Endothelial cell of umbilical vein (primary cell): ENCODE results near the gene AQP3. TPM values are rescaled to one million over a fixed set of nuclear protein-coding genes. Genes with fewer than 3 reads are reported as not detected.

ENCODE experiments used
- BruUV-seq: library from RNA; stranded (reverse); fragments of 400-500 nt; replicated peaks from 2 replicates; lab custom pipeline; 2021; lab: Mats Ljungman, UMichigan
- CTCF ChIA-PET: fragments of 300-600, 350-600 bp; sonication (Branson Sonifier 250); formaldehyde crosslinking; loops from one replicate; lab custom pipeline; 2021; ENCODE audit warnings: antibody characterized with exemption, inconsistent platforms; lab: Charles Lee
- POLR2A ChIA-PET: fragments of 300-600, 350-600 bp; sonication (Branson Sonifier 250); formaldehyde crosslinking; loops from one replicate; lab custom pipeline; 2021; ENCODE audit warnings: antibody characterized with exemption, inconsistent platforms; lab: Charles Lee
- DNase-seq: peaks from one replicate; pipeline ENCODE4 v3.0.0-alpha.2; 2011; ENCODE audit warnings: low read depth, low spot score
- FAIRE-seq: peaks from 2 replicates; lab custom pipeline; 2011; peaks lifted over from hg19 to GRCh38; lab: Jason Lieb, UNC
- H2AFZ ChIP-seq: 2 replicates; pipeline ENCODE4 v1.6.0; 2012; ENCODE audit warnings: low read depth, low read length, control low read depth, inconsistent platforms
- H3K27ac ChIP-seq: 2 replicates; pipeline ENCODE4 v1.5.1; 2011; ENCODE audit warnings: low read depth, mild to moderate bottlenecking, control low read depth, low read length, moderate library complexity; ENCODE audit not compliant: insufficient read depth
- H3K27me3 ChIP-seq, 2 experiments: 2 replicates each; pipeline versions ENCODE4 v1.6.0 to v1.6.1; 2011; ENCODE audit warnings: low read length in 2 of 2, mixed read lengths in 1 of 2; ENCODE audit not compliant: control insufficient read depth in 2 of 2, insufficient read depth in 2 of 2
- H3K36me3 ChIP-seq, 2 experiments: 2 replicates in 1 of 2; 3 replicates in 1 of 2; pipeline ENCODE4 v1.5.1; 2011; ENCODE audit warnings: low read length in 2 of 2, mild to moderate bottlenecking in 1 of 2, moderate library complexity in 1 of 2; ENCODE audit not compliant: control insufficient read depth in 2 of 2, insufficient read depth in 2 of 2; ENCODE audit errors: extremely low read depth in 1 of 2
- H3K4me1 ChIP-seq: 3 replicates; pipeline ENCODE4 v1.5.1; 2011; ENCODE audit warnings: mild to moderate bottlenecking, low read length; ENCODE audit not compliant: control insufficient read depth, insufficient read depth; ENCODE audit errors: extremely low read depth
- H3K4me2 ChIP-seq: 2 replicates; pipeline ENCODE4 v1.6.1; 2011; ENCODE audit warnings: low read length, control low read depth, mixed read lengths; ENCODE audit not compliant: insufficient read depth
- H3K4me3 ChIP-seq, 3 experiments: fragments of 200-600 bp in 1 of 3; sonication (generic), shearing (Covaris generic) in 1 of 3; replicated peaks in 1 of 3; 2 replicates each; pipeline ENCODE4 v1.5.1; 2011 to 2016; ENCODE audit warnings: control low read depth in 3 of 3, low read length in 3 of 3, mild to moderate bottlenecking in 2 of 3, inconsistent platforms in 1 of 3, low read depth in 1 of 3, moderate library complexity in 1 of 3; ENCODE audit not compliant: insufficient read depth in 1 of 3
- H3K79me2 ChIP-seq: 2 replicates; pipeline ENCODE4 v1.6.0; 2012; ENCODE audit warnings: low read length, inconsistent platforms; ENCODE audit not compliant: control insufficient read depth, insufficient read depth
- H3K9ac ChIP-seq: replicated peaks from 2 replicates; pipeline ENCODE3; 2011; ENCODE audit warnings: low read length, control low read depth; ENCODE audit not compliant: insufficient read depth; ENCODE audit errors: extremely low read depth
- H3K9me1 ChIP-seq: replicated peaks from 3 replicates; pipeline ENCODE4 v1.6.0; 2011; ENCODE audit warnings: mild to moderate bottlenecking, low read length; ENCODE audit not compliant: control insufficient read depth, insufficient read depth; ENCODE audit errors: extremely low read depth
- H3K9me3 ChIP-seq: replicated peaks from 2 replicates; pipeline ENCODE4 v1.5.1; 2012; ENCODE audit warnings: low read length, inconsistent platforms; ENCODE audit not compliant: control insufficient read depth, insufficient read depth
- H4K20me1 ChIP-seq: replicated peaks from 2 replicates; pipeline ENCODE3; 2011; ENCODE audit warnings: mild to moderate bottlenecking, low read length; ENCODE audit not compliant: control insufficient read depth, insufficient read depth; ENCODE audit errors: extremely low read depth
- CTCF ChIP-seq, 2 donors: IDR thresholded peaks; 1 replicate in 1 of 2; 2 replicates in 1 of 2; pipeline ENCODE4 v1.5.1; 2011; ENCODE audit warnings: low read length in 2 of 2, mild to moderate bottlenecking in 2 of 2, moderate library complexity in 2 of 2, control low read depth in 1 of 2, inconsistent platforms in 1 of 2, low read depth in 1 of 2; ENCODE audit not compliant: insufficient read depth in 1 of 2; ENCODE audit errors: extremely low read depth in 1 of 2
- EZH2 ChIP-seq: IDR thresholded peaks from 2 replicates; pipeline ENCODE4 v1.6.1; 2012; ENCODE audit warnings: borderline replicate concordance, low read depth, mild to moderate bottlenecking, moderate library complexity, low read length, inconsistent platforms; ENCODE audit not compliant: severe bottlenecking
- FOS ChIP-seq: IDR thresholded peaks from 2 replicates; pipeline ENCODE4 v1.6.1; 2011; ENCODE audit warnings: mild to moderate bottlenecking, low read length, moderate library complexity, borderline replicate concordance; ENCODE audit not compliant: insufficient read depth
- GATA2 ChIP-seq: IDR thresholded peaks from 2 replicates; pipeline ENCODE4 v1.7.0; 2011; ENCODE audit warnings: low read depth, mild to moderate bottlenecking, moderate library complexity, mixed read lengths, low read length; ENCODE audit not compliant: insufficient read length, insufficient read depth
- JUN ChIP-seq: IDR thresholded peaks from 2 replicates; pipeline ENCODE4 v1.6.1; 2011; ENCODE audit warnings: borderline replicate concordance, low read depth; ENCODE audit not compliant: insufficient read length, insufficient read depth
- MAX ChIP-seq: IDR thresholded peaks from 2 replicates; pipeline ENCODE4 v1.6.1; 2011; ENCODE audit not compliant: insufficient read depth, insufficient read length
- MYC ChIP-seq: IDR thresholded peaks from one replicate; pipeline ENCODE4 v1.6.1; 2011; ENCODE audit warnings: mild to moderate bottlenecking, low read depth, low read length
- POLR2A ChIP-seq: IDR thresholded peaks from 2 replicates; pipeline ENCODE4 v1.6.1; 2012; ENCODE audit warnings: low read depth, mild to moderate bottlenecking, control low read depth, low read length
- POLR2AphosphoS5 ChIP-seq: IDR thresholded peaks from 2 replicates; pipeline ENCODE4 v1.6.1; 2012; ENCODE audit warnings: low read depth, mild to moderate bottlenecking, control low read depth, low read length, moderate library complexity; ENCODE audit not compliant: insufficient read depth
- dilution Hi-C: fragments of 300-500 bp; cut with MboI; formaldehyde crosslinking; loops from one replicate; pipeline ENCODE4 v1.15.0; 2019; ENCODE audit warnings: low sequenced_read_pairs; ENCODE audit not compliant: extremely low pct_ligation_motif_present
- intact Hi-C: fragments of 100-400 bp; cut with micrococcal nuclease; formaldehyde crosslinking; loops from one replicate; pipeline ENCODE4 v1.10.0; 2022
- polyA plus RNA-seq, 4 experiments: library from polyadenylated mRNA; depleted of rRNA in 3 of 4; stranded (reverse) in 3 of 4; unstranded in 1 of 4; fragments of >200 nt; gene quantifications; 2 replicates each; pipeline versions ENCODE4 v1.2.1 to v1.2.3, GENCODE V29; 2011 to 2012; ENCODE audit warnings: missing spikeins in 1 of 4
- total RNA-seq: library from RNA; stranded (reverse); gene quantifications from 2 replicates; pipeline ENCODE4 v1.2.3, GENCODE V29; 2021

Gene AQP3
- total and polyA plus RNA-seq, 2 donors (not counting 3 experiments of a cell fraction or from before 2014, with no cell fraction given) = 0.93 to 1.8 TPM

GRCh38 chr9:33472171-33472880, 24.9 kb upstream of the AQP3 start:
- intact Hi-C loops = loop anchor here (2.0 to 5.0 kb wide), 4 partner anchors 14 to 250 kb away; partner anchors contain the start of gene BAG1

More at GRCh38 chr9:33472171-33472880, 24.9 kb upstream of the AQP3 start:
- no peak overlapping the region for H3K9ac ChIP-seq
- ChIA-PET POLR2A (interaction anchor here (0.9 to 1.5 kb wide), 2 partner anchors 12 to 182 kb away, joined by 3 to 5 read pairs; partner anchors contain the start of gene NFX1), CTCF (interaction anchor here (0.7 to 5.1 kb wide), 5 partner anchors 8 to 185 kb away, joined by 3 to 49 read pairs (median 17); no protein-coding TSS in a partner anchor)
- no peak overlapping the region for H3K27ac ChIP-seq
- H3K4me3 ChIP-seq = peak overlapping the region in 1 of 3 experiments; percentile 89
- H3K4me1 ChIP-seq = peaks cover 15% of the 10 kb centered on the region
- dilution Hi-C loops = no loop called here
- BruUV-seq = no TSS peak
- H4K20me1 ChIP-seq = no peaks in the 10 kb centered on the region
- no peak for DNase-seq
- FAIRE-seq = peak; percentile 4
- no peaks in the 10 kb centered on the region for H3K9me3 ChIP-seq
- H2AFZ ChIP-seq = no peak overlapping the region
- no peaks in the 10 kb centered on the region for H3K9me1 ChIP-seq
- no peak for TF ChIP-seq MYC
- no peak for TF ChIP-seq MAX
- TF ChIP-seq EZH2 = no peak
- no peak for TF ChIP-seq JUN
- no peak for TF ChIP-seq GATA2
- TF ChIP-seq POLR2A = no peak
- no peak for TF ChIP-seq POLR2AphosphoS5
- no peak for TF ChIP-seq CTCF (IDR thresholded peaks at IDR 0.05; ENCODE audit: extremely low read depth in 1 of 2, insufficient read depth in 1 of 2, low read depth in 1 of 2, low read length in 2 of 2)
- TF ChIP-seq FOS = no peak
- peaks cover 4 to 39% of the 10 kb centered on the region in 2 experiments for H3K36me3 ChIP-seq
- peaks cover 20% of the 10 kb centered on the region for H3K79me2 ChIP-seq
- H3K27me3 ChIP-seq = no peaks in the 10 kb centered on the region
- H3K4me2 ChIP-seq = peak overlapping the region; percentile 90
